ENCODE data around the gene INPP5F. TPM values are rescaled to one million over a fixed set of nuclear protein-coding genes. Genes with fewer than 3 reads are reported as not detected.
A peak's percentile ranks its signal among the peaks of the same experiment; 100 is the strongest.

Gene INPP5F
- total RNA-seq, 1 experiment from 2014 or later: 14.9 TPM

GRCh38 chr10:119724593-119725516 is 995 bp upstream of the INPP5F start:
- H3K4me3 Mint-ChIP-seq (ENCODE audit: unreplicated experiment): peak overlapping the region; percentile 82
- peak overlapping the region; percentile 76 for H3K27ac Mint-ChIP-seq (ENCODE audit: low read depth, unreplicated experiment)
- intact Hi-C loops (cut with micrococcal nuclease): loop anchor here (1.0 kb wide), 1 partner anchor 39 kb away; no protein-coding TSS in a partner anchor
- H3K27me3 Mint-ChIP-seq (ENCODE audit: insufficient read depth, unreplicated experiment): no peaks in the 10 kb centered on the region
- CTCF ChIA-PET: interaction anchor here (0.6 to 2.8 kb wide), 13 partner anchors 9 to 565 kb away, joined by 3 to 15 read pairs (median 3); partner anchors contain the start of gene BAG3
- peaks cover 45% of the 10 kb centered on the region for H3K4me1 Mint-ChIP-seq (ENCODE audit: insufficient read depth, unreplicated experiment)
- H3K9me3 Mint-ChIP-seq (ENCODE audit: unreplicated experiment): no peaks in the 10 kb centered on the region
- TSS peak; percentile 74 for BruUV-seq (replicated peaks)
- DNase-seq (ENCODE audit: unreplicated experiment): peak; percentile 46
- POLR2A ChIA-PET: interaction anchor here (0.6 to 7.0 kb wide), 27 partner anchors 10 to 1116 kb away, joined by 3 to 131 read pairs (median 5); partner anchors contain the start of genes BAG3 and MCMBP
- no peaks in the 10 kb centered on the region for H3K36me3 Mint-ChIP-seq (ENCODE audit: insufficient read depth, unreplicated experiment)
- no peak for TF ChIP-seq CTCF (IDR thresholded peaks at IDR 0.05; ENCODE audit: unreplicated experiment)

GRCh38 chr10:119725517-119725827 is 378 bp upstream of the INPP5F start:
- H3K4me1 Mint-ChIP-seq (ENCODE audit: insufficient read depth, unreplicated experiment): peaks cover 45% of the 10 kb centered on the region
- intact Hi-C loops (cut with micrococcal nuclease): loop anchor here (1.0 kb wide), 1 partner anchor 39 kb away; no protein-coding TSS in a partner anchor
- no peaks in the 10 kb centered on the region for H3K27me3 Mint-ChIP-seq (ENCODE audit: insufficient read depth, unreplicated experiment)
- TF ChIP-seq CTCF (IDR thresholded peaks at IDR 0.05; ENCODE audit: unreplicated experiment): no peak
- ChIA-PET POLR2A (interaction anchor here (0.6 to 7.0 kb wide), 31 partner anchors 11 to 1115 kb away, joined by 3 to 131 read pairs (median 5); partner anchors contain the start of genes BAG3 and MCMBP), CTCF (interaction anchor here (0.5 to 2.8 kb wide), 12 partner anchors 9 to 143 kb away, joined by 3 to 15 read pairs (median 3); partner anchors contain the start of gene BAG3)
- H3K36me3 Mint-ChIP-seq (ENCODE audit: insufficient read depth, unreplicated experiment): no peaks in the 10 kb centered on the region
- H3K27ac Mint-ChIP-seq (ENCODE audit: low read depth, unreplicated experiment): peak overlapping the region; percentile 76
- BruUV-seq (replicated peaks): no TSS peak
- H3K4me3 Mint-ChIP-seq (ENCODE audit: unreplicated experiment): peak overlapping the region; percentile 82
- no peak for DNase-seq (ENCODE audit: unreplicated experiment)
- H3K9me3 Mint-ChIP-seq (ENCODE audit: unreplicated experiment): no peaks in the 10 kb centered on the region

GRCh38 chr10:119726676-119727261 is 919 bp downstream of the INPP5F start:
- intact Hi-C loops (cut with micrococcal nuclease): loop anchor here (1.0 kb wide), 1 partner anchor 118 kb away; no protein-coding TSS in a partner anchor
- ChIA-PET CTCF (interaction anchor here (0.6 to 2.2 kb wide), 8 partner anchors 24 to 144 kb away, joined by 3 to 13 read pairs (median 4); no protein-coding TSS in a partner anchor), POLR2A (interaction anchor here (0.7 to 7.0 kb wide), 17 partner anchors 12 to 178 kb away, joined by 3 to 131 read pairs (median 9); partner anchors contain the start of genes BAG3 and MCMBP)
- Mint-ChIP-seq H3K9me3 (ENCODE audit: unreplicated experiment) (no peaks in the 10 kb centered on the region), H3K36me3 (ENCODE audit: insufficient read depth, unreplicated experiment) (no peaks in the 10 kb centered on the region), H3K27ac (ENCODE audit: low read depth, unreplicated experiment) (peak overlapping the region; percentile 52), H3K27me3 (ENCODE audit: insufficient read depth, unreplicated experiment) (no peaks in the 10 kb centered on the region), H3K4me3 (ENCODE audit: unreplicated experiment) (peak overlapping the region; percentile 82), H3K4me1 (ENCODE audit: insufficient read depth, unreplicated experiment) (peaks cover 45% of the 10 kb centered on the region)
- no TSS peak for BruUV-seq (replicated peaks)
- DNase-seq (ENCODE audit: unreplicated experiment): no peak
- TF ChIP-seq CTCF (IDR thresholded peaks at IDR 0.05; ENCODE audit: unreplicated experiment): no peak
